CD14-positive monocyte (primary cell): ENCODE measurements around the gene SNAPC4. TPM values are rescaled to one million over a fixed set of nuclear protein-coding genes. Genes with fewer than 3 reads are reported as not detected.
A peak's percentile ranks its signal among the peaks of the same experiment; 100 is the strongest.

Experiments
- DNase-seq, 3 donors: peaks; one replicate each; pipeline ENCODE4 v3.0.0-alpha.2; 2011 to 2022
- H2AFZ ChIP-seq: 2 replicates; pipeline ENCODE4 v1.6.0; 2012; ENCODE audit warnings: mild to moderate bottlenecking, low read depth, low read length, inconsistent platforms; ENCODE audit not compliant: insufficient read depth, poor library complexity, severe bottlenecking
- H3K27ac ChIP-seq, 2 donors: 1 replicate in 1 of 2; 2 replicates in 1 of 2; pipeline ENCODE4 v1.5.1; 2012 to 2013; ENCODE audit warnings: low read length in 2 of 2, control low read depth in 1 of 2, inconsistent platforms in 1 of 2, low read depth in 1 of 2, mild to moderate bottlenecking in 1 of 2
- H3K27me3 ChIP-seq, 2 donors: one replicate each; pipeline versions ENCODE4 v1.6.0 to v1.6.1; 2011 to 2013; ENCODE audit warnings: low read length in 2 of 2; ENCODE audit not compliant: control insufficient read depth in 2 of 2, insufficient read depth in 2 of 2
- H3K36me3 ChIP-seq, 2 donors: replicated peaks in 1 of 2; 1 replicate in 1 of 2; 2 replicates in 1 of 2; pipeline versions ENCODE4 v1.5.1 to v1.6.1; 2012 to 2013; ENCODE audit warnings: low read length in 2 of 2, control low read depth in 1 of 2, inconsistent platforms in 1 of 2, mild to moderate bottlenecking in 1 of 2; ENCODE audit not compliant: insufficient read depth in 2 of 2, control insufficient read depth in 1 of 2
- H3K4me1 ChIP-seq, 2 donors: 1 replicate in 1 of 2; 2 replicates in 1 of 2; pipeline versions ENCODE4 v1.5.1 to v1.6.1; 2012 to 2013; ENCODE audit warnings: low read length in 2 of 2, control low read depth in 1 of 2, inconsistent platforms in 1 of 2, mild to moderate bottlenecking in 1 of 2, moderate library complexity in 1 of 2; ENCODE audit not compliant: insufficient read depth in 2 of 2, control insufficient read depth in 1 of 2
- H3K4me2 ChIP-seq: replicated peaks from 2 replicates; pipeline ENCODE3; 2012; ENCODE audit warnings: low read length, moderate library complexity, mild to moderate bottlenecking; ENCODE audit not compliant: poor library complexity, severe bottlenecking; ENCODE audit errors: extremely low read depth
- H3K4me3 ChIP-seq, 3 experiments: fragments of 200-600 bp in 1 of 3; sonication (generic) in 1 of 3; replicated peaks in 1 of 3; 1 replicate in 2 of 3; 2 replicates in 1 of 3; pipeline ENCODE4 v1.5.1; 2011 to 2013; ENCODE audit warnings: low read length in 3 of 3, mild to moderate bottlenecking in 3 of 3, control low read depth in 2 of 3, low read depth in 2 of 3, inconsistent platforms in 1 of 3, moderate library complexity in 1 of 3
- H3K79me2 ChIP-seq: 2 replicates; pipeline ENCODE4 v1.6.0; 2012; ENCODE audit warnings: mild to moderate bottlenecking, control low read depth, inconsistent platforms, low read length, moderate library complexity; ENCODE audit not compliant: insufficient read depth
- H3K9ac ChIP-seq: 2 replicates; pipeline ENCODE4 v1.6.0; 2017; ENCODE audit warnings: low read length, mild to moderate bottlenecking; ENCODE audit not compliant: insufficient read depth, poor library complexity, severe bottlenecking
- H3K9me3 ChIP-seq, 2 donors: replicated peaks in 1 of 2; 1 replicate in 1 of 2; 2 replicates in 1 of 2; pipeline versions ENCODE4 v1.5.1 to v1.6.1; 2012 to 2013; ENCODE audit warnings: low read length in 2 of 2, control low read depth in 1 of 2; ENCODE audit not compliant: control insufficient read depth in 1 of 2, insufficient read depth in 1 of 2
- H4K20me1 ChIP-seq: 2 replicates; pipeline ENCODE4 v1.6.0; 2012; ENCODE audit warnings: mild to moderate bottlenecking, low read length, control low read depth, moderate library complexity; ENCODE audit not compliant: insufficient read depth
- H3K27ac Mint-ChIP-seq, 7 donors: one replicate each; pipeline ENCODE4 v1.8.0; 2020; ENCODE audit warnings: mild to moderate bottlenecking in 7 of 7, mixed read lengths in 7 of 7, moderate library complexity in 6 of 7, inconsistent platforms in 2 of 7
- H3K27me3 Mint-ChIP-seq, 3 donors: one replicate each; pipeline ENCODE4 v1.8.0; 2021 to 2022; ENCODE audit warnings: low read depth in 3 of 3, mild to moderate bottlenecking in 3 of 3, mixed read lengths in 3 of 3, moderate library complexity in 3 of 3, inconsistent platforms in 1 of 3
- H3K36me3 Mint-ChIP-seq, 2 donors: one replicate each; pipeline ENCODE4 v1.8.0; 2020; ENCODE audit warnings: mixed read lengths in 2 of 2, inconsistent platforms in 1 of 2, mild to moderate bottlenecking in 1 of 2
- H3K4me1 Mint-ChIP-seq: one replicate; pipeline ENCODE4 v1.8.0; 2020; ENCODE audit warnings: mild to moderate bottlenecking, mixed read lengths
- H3K4me3 Mint-ChIP-seq, 2 donors: one replicate each; pipeline ENCODE4 v1.8.0; 2020; ENCODE audit warnings: mild to moderate bottlenecking in 2 of 2, mixed read lengths in 2 of 2, moderate library complexity in 1 of 2
- H3K9me3 Mint-ChIP-seq, 7 donors: one replicate each; pipeline ENCODE4 v1.8.0; 2020 to 2022; ENCODE audit warnings: mixed read lengths in 7 of 7, mild to moderate bottlenecking in 6 of 7, moderate library complexity in 6 of 7, inconsistent platforms in 2 of 7
- CTCF ChIP-seq: fragments of 200-600 bp; IDR thresholded peaks from one replicate; pipeline ENCODE4 v1.8.0; 2022; ENCODE audit warnings: antibody characterized with exemption, mild to moderate bottlenecking
- WGBS: methylation state at CpG from one replicate; pipeline ENCODE4 v1.1.5; 2013; ENCODE audit warnings: missing lambda C conversion rate; ENCODE audit not compliant: insufficient coverage; 5-methylcytosine and 5-hydroxymethylcytosine counted together
- intact Hi-C, 2 donors: fragments of 100-400 bp; cut with micrococcal nuclease; formaldehyde crosslinking; loops; one replicate each; pipeline versions ENCODE4 v1.15.0 to v1.15.1; 2023
- polyA plus RNA-seq, 3 donors: library from polyadenylated mRNA; depleted of rRNA in 1 of 3; unstranded in 2 of 3; stranded (reverse) in 1 of 3; fragments of 300-500 nt in 2 of 3; fragments of >200 nt in 1 of 3; fragmentation: Illumina TruSeq in 2 of 3; gene quantifications; 1 replicate in 2 of 3; 2 replicates in 1 of 3; pipeline ENCODE4 v1.2.3, GENCODE V29; 2012 to 2021

Gene SNAPC4
- polyA plus RNA-seq, 3 donors = 0.59 to 6.7 (median 1.2) TPM

- intact Hi-C loops = no loop called here
- no peaks in the 10 kb centered on the region for H3K27me3 ChIP-seq
- TF ChIP-seq CTCF = no peak
- H3K27ac Mint-ChIP-seq = peak overlapping the region in 2 of 7 donors; percentile 14 to 68
- H3K79me2 ChIP-seq = no peaks in the 10 kb centered on the region
- no peak for DNase-seq
- H3K9me3 Mint-ChIP-seq = no peaks in the 10 kb centered on the region
- H3K36me3 ChIP-seq = peaks cover 95 to 99% of the 10 kb centered on the region in 2 donors
- no peak overlapping the region for H3K4me3 Mint-ChIP-seq
- no peak overlapping the region for H3K4me3 ChIP-seq
- no peak overlapping the region for H3K4me2 ChIP-seq
- peaks cover 32% of the 10 kb centered on the region for H4K20me1 ChIP-seq
- 95% methylated on average over 5 of the region's 7 CpGs for WGBS
- H3K4me1 Mint-ChIP-seq = no peaks in the 10 kb centered on the region
- H3K9me3 ChIP-seq = no peaks in the 10 kb centered on the region
- no peak overlapping the region for H3K27ac ChIP-seq
- H3K4me1 ChIP-seq = no peaks in the 10 kb centered on the region
- no peak overlapping the region for H2AFZ ChIP-seq
- H3K9ac ChIP-seq = no peak overlapping the region
- no peaks in the 10 kb centered on the region for H3K27me3 Mint-ChIP-seq
- peaks cover 84 to 100% of the 10 kb centered on the region in 2 donors for H3K36me3 Mint-ChIP-seq
Observed at GRCh38 chr9:136445799-136446198, 45.8 kb upstream of the SNAPC4 start.

- TF ChIP-seq CTCF = no peak
- Histone ChIP-seq H3K79me2 (peaks cover under 1% of the 10 kb centered on the region), H3K9me3 (no peaks in the 10 kb centered on the region), H3K36me3 (peaks cover 79 to 87% of the 10 kb centered on the region in 2 donors), H4K20me1 (peaks cover 28% of the 10 kb centered on the region), H2AFZ (no peak overlapping the region), H3K9ac (no peak overlapping the region), H3K27me3 (no peaks in the 10 kb centered on the region), H3K4me2 (no peak overlapping the region), H3K27ac (no peak overlapping the region), H3K4me3 (no peak overlapping the region), H3K4me1 (peaks cover 3 to 7% of the 10 kb centered on the region in 2 donors)
- peaks cover 2% of the 10 kb centered on the region for H3K4me1 Mint-ChIP-seq
- peaks cover 69 to 88% of the 10 kb centered on the region in 2 donors for H3K36me3 Mint-ChIP-seq
- no peaks in the 10 kb centered on the region for H3K27me3 Mint-ChIP-seq
- 96% methylated on average over 20 of the region's 20 CpGs for WGBS
- H3K4me3 Mint-ChIP-seq = no peak overlapping the region
- intact Hi-C loops = no loop called here
- H3K9me3 Mint-ChIP-seq = no peaks in the 10 kb centered on the region
- DNase-seq = no peak
- H3K27ac Mint-ChIP-seq = peak overlapping the region in 1 of 7 donors; percentile 51
Observed at GRCh38 chr9:136444102-136444501, 44.1 kb upstream of the SNAPC4 start.
